Keratinocyte (primary cell): ENCODE data around the gene GCH1.

ENCODE experiments used
- EZH2 ChIP-seq: IDR thresholded peaks from one replicate; pipeline ENCODE4 v1.6.1; 2012; ENCODE audit warnings: inconsistent platforms, mild to moderate bottlenecking, low read length, moderate library complexity
- TF ChIP-seq, protein P1 (sequence below), 3 experiments: IDR thresholded peaks in 1 of 3; conservative IDR thresholded peaks in 1 of 3; optimal IDR thresholded peaks in 1 of 3; 2 replicates in 2 of 3; 3 replicates in 1 of 3; pipeline versions ENCODE3 to v1.5.1; 2011; ENCODE audit warnings: low read length in 3 of 3, mild to moderate bottlenecking in 3 of 3, moderate library complexity in 2 of 3, control low read depth in 1 of 3, inconsistent platforms in 1 of 3; ENCODE audit not compliant: insufficient read depth in 2 of 3; ENCODE audit errors: extremely low read depth in 1 of 3

- TF ChIP-seq, protein P1, sequence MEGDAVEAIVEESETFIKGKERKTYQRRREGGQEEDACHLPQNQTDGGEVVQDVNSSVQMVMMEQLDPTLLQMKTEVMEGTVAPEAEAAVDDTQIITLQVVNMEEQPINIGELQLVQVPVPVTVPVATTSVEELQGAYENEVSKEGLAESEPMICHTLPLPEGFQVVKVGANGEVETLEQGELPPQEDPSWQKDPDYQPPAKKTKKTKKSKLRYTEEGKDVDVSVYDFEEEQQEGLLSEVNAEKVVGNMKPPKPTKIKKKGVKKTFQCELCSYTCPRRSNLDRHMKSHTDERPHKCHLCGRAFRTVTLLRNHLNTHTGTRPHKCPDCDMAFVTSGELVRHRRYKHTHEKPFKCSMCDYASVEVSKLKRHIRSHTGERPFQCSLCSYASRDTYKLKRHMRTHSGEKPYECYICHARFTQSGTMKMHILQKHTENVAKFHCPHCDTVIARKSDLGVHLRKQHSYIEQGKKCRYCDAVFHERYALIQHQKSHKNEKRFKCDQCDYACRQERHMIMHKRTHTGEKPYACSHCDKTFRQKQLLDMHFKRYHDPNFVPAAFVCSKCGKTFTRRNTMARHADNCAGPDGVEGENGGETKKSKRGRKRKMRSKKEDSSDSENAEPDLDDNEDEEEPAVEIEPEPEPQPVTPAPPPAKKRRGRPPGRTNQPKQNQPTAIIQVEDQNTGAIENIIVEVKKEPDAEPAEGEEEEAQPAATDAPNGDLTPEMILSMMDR (optimal IDR thresholded peaks at IDR 0.05 in 1 of 3, IDR thresholded peaks at IDR 0.05 in 1 of 3, conservative IDR thresholded peaks at IDR 0.05 in 1 of 3; ENCODE audit: extremely low read depth in 1 of 3, insufficient read depth in 2 of 3, low read length in 3 of 3) = no peak
- TF ChIP-seq EZH2 = no peak
Measured at GRCh38 chr14:54853339-54853738, 49.3 kb downstream of the GCH1 start.
